PFSK-1 (cell line): ENCODE results near the gene RUNX1.

Source experiments
- FOXP2 ChIP-seq: optimal IDR thresholded peaks from 2 replicates; pipeline ENCODE3; 2011; ENCODE audit warnings: borderline replicate concordance, control low read depth, inconsistent platforms; ENCODE audit not compliant: insufficient read depth; ENCODE audit errors: extremely low read length, extremely low read depth
- POLR2AphosphoS5 ChIP-seq: IDR thresholded peaks from 2 replicates; pipeline ENCODE4 v1.6.1; 2012; ENCODE audit warnings: low read depth, mild to moderate bottlenecking, control low read depth, low read length, moderate library complexity
- SIN3A ChIP-seq: IDR thresholded peaks from 2 replicates; pipeline ENCODE4 v1.6.1; 2012; ENCODE audit warnings: mild to moderate bottlenecking, low read length, moderate library complexity, borderline replicate concordance; ENCODE audit not compliant: insufficient read depth
- TAF1 ChIP-seq: IDR thresholded peaks from 2 replicates; pipeline ENCODE4 v1.6.1; 2012; ENCODE audit warnings: low read length, control low read depth, borderline replicate concordance; ENCODE audit not compliant: insufficient read depth
- TF ChIP-seq, protein P1 (sequence below), 2 experiments: IDR thresholded peaks; 2 replicates each; pipeline versions ENCODE4 v1.6.1 to v1.8.0; 2011 to 2012; ENCODE audit warnings: low read depth in 2 of 2, low read length in 2 of 2, control low read depth in 1 of 2, inconsistent platforms in 1 of 2, mild to moderate bottlenecking in 1 of 2, moderate library complexity in 1 of 2; ENCODE audit not compliant: insufficient read depth in 1 of 2

GRCh38 chr21:34953950-34954349 lies 95.2 kb downstream of the RUNX1 start:
- TF ChIP-seq POLR2AphosphoS5 (no peak), TAF1 (no peak), SIN3A (no peak), FOXP2 (no peak)
- TF ChIP-seq, protein P1, sequence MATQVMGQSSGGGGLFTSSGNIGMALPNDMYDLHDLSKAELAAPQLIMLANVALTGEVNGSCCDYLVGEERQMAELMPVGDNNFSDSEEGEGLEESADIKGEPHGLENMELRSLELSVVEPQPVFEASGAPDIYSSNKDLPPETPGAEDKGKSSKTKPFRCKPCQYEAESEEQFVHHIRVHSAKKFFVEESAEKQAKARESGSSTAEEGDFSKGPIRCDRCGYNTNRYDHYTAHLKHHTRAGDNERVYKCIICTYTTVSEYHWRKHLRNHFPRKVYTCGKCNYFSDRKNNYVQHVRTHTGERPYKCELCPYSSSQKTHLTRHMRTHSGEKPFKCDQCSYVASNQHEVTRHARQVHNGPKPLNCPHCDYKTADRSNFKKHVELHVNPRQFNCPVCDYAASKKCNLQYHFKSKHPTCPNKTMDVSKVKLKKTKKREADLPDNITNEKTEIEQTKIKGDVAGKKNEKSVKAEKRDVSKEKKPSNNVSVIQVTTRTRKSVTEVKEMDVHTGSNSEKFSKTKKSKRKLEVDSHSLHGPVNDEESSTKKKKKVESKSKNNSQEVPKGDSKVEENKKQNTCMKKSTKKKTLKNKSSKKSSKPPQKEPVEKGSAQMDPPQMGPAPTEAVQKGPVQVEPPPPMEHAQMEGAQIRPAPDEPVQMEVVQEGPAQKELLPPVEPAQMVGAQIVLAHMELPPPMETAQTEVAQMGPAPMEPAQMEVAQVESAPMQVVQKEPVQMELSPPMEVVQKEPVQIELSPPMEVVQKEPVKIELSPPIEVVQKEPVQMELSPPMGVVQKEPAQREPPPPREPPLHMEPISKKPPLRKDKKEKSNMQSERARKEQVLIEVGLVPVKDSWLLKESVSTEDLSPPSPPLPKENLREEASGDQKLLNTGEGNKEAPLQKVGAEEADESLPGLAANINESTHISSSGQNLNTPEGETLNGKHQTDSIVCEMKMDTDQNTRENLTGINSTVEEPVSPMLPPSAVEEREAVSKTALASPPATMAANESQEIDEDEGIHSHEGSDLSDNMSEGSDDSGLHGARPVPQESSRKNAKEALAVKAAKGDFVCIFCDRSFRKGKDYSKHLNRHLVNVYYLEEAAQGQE (IDR thresholded peaks at IDR 0.05; ENCODE audit: insufficient read depth in 1 of 2, low read depth in 2 of 2, low read length in 2 of 2): no peak
